Thyroid gland (tissue), 4 donors: ENCODE results near the gene EIF5A2. TPM values are rescaled to one million over a fixed set of nuclear protein-coding genes. Genes with fewer than 3 reads are reported as not detected.

Experiments used
- DNase-seq, 2 donors: peaks; one replicate each; pipeline ENCODE4 v3.0.0-alpha.2; 2019
- H3K27ac ChIP-seq, 3 donors: fragments of 200-600 bp; sonication (generic); 1 replicate in 2 of 3; 2 replicates in 1 of 3; pipeline ENCODE4 v1.5.1; 2016 to 2019; ENCODE audit warnings: mild to moderate bottlenecking in 1 of 3, moderate library complexity in 1 of 3
- H3K27me3 ChIP-seq: fragments of 200-600 bp; sonication (generic); one replicate; pipeline ENCODE4 v1.5.1; 2019
- H3K36me3 ChIP-seq, 2 donors: fragments of 200-600 bp; sonication (generic); one replicate each; pipeline ENCODE4 v1.5.1; 2016 to 2019
- H3K4me1 ChIP-seq, 2 donors: fragments of 200-600 bp; sonication (generic); one replicate each; pipeline ENCODE4 v1.5.1; 2017 to 2019
- H3K4me3 ChIP-seq, 3 donors: fragments of 200-600 bp; sonication (generic); replicated peaks in 1 of 3; 1 replicate in 2 of 3; 2 replicates in 1 of 3; pipeline ENCODE4 v1.5.1; 2016; ENCODE audit warnings: mild to moderate bottlenecking in 1 of 3
- H3K9me3 ChIP-seq: fragments of 200-600 bp; sonication (generic); one replicate; pipeline ENCODE4 v1.5.1; 2017
- POLR2A ChIP-seq, 2 donors: fragments of 450-650 bp; IDR thresholded peaks; one replicate each; pipeline ENCODE4 v1.6.1; 2017; ENCODE audit warnings: antibody characterized with exemption in 2 of 2, mild to moderate bottlenecking in 2 of 2, moderate library complexity in 1 of 2
- WGBS, 2 donors: methylation state at CpG; one replicate each; pipeline ENCODE4 v1.1.5; 2017; 5-methylcytosine and 5-hydroxymethylcytosine counted together
- intact Hi-C: fragments of 100-400 bp; cut with DNase I; formaldehyde crosslinking; loops from one replicate; pipeline ENCODE4 v1.15.1; 2023
- total RNA-seq, 4 donors: library from RNA; depleted of rRNA; stranded (reverse); fragments of >200 nt; gene quantifications; one replicate each; pipeline ENCODE4 v1.2.3, GENCODE V29; 2016
- TF ChIP-seq, protein P1 (sequence below), 6 experiments: fragments of 200-600 bp in 3 of 6; fragments of 450-650 bp in 3 of 6; sonication (generic) in 3 of 6; IDR thresholded peaks; one replicate each; pipeline ENCODE4 v1.5.1; 2016 to 2019; ENCODE audit warnings: antibody characterized with exemption in 6 of 6, mild to moderate bottlenecking in 2 of 6, inconsistent platforms in 1 of 6, moderate library complexity in 1 of 6

EIF5A2 gene
- total RNA-seq, 4 donors from 2014 or later = 2.0 to 4.3 (median 3.0) TPM

DNA sequence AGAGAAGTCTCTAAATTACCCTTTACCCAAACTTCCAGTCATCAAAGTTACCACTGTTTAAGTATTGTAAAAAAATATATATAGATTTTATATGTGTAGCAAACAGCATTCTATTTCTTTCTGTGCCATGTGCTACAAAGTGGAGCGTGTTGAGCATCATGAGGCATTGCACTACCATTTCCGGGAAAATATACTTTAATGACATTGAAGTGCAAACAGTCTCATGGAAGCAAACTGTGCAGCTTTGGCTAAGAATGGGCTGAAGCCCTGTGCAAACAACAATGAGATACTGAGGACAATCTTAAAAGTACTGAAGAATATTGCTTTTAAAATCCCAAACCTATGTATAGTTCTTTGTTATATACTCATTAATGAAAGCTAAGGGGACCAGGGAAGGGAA lies 31.9 kb downstream of the EIF5A2 start:
- Histone ChIP-seq H3K27me3 (no peaks in the 10 kb centered on the region), H3K4me3 (no peak overlapping the region), H3K36me3 (no peaks in the 10 kb centered on the region), H3K27ac (no peak overlapping the region), H3K9me3 (no peaks in the 10 kb centered on the region), H3K4me1 (no peaks in the 10 kb centered on the region)
- 88 to 95% methylated on average over 2 of the region's 2 CpGs for WGBS, 2 donors
- TF ChIP-seq POLR2A (IDR thresholded peaks at IDR 0.05) = no peak
- TF ChIP-seq, protein P1, sequence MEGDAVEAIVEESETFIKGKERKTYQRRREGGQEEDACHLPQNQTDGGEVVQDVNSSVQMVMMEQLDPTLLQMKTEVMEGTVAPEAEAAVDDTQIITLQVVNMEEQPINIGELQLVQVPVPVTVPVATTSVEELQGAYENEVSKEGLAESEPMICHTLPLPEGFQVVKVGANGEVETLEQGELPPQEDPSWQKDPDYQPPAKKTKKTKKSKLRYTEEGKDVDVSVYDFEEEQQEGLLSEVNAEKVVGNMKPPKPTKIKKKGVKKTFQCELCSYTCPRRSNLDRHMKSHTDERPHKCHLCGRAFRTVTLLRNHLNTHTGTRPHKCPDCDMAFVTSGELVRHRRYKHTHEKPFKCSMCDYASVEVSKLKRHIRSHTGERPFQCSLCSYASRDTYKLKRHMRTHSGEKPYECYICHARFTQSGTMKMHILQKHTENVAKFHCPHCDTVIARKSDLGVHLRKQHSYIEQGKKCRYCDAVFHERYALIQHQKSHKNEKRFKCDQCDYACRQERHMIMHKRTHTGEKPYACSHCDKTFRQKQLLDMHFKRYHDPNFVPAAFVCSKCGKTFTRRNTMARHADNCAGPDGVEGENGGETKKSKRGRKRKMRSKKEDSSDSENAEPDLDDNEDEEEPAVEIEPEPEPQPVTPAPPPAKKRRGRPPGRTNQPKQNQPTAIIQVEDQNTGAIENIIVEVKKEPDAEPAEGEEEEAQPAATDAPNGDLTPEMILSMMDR (IDR thresholded peaks at IDR 0.05) = no peak
- intact Hi-C loops = no loop called here
- no peak for DNase-seq

DNA sequence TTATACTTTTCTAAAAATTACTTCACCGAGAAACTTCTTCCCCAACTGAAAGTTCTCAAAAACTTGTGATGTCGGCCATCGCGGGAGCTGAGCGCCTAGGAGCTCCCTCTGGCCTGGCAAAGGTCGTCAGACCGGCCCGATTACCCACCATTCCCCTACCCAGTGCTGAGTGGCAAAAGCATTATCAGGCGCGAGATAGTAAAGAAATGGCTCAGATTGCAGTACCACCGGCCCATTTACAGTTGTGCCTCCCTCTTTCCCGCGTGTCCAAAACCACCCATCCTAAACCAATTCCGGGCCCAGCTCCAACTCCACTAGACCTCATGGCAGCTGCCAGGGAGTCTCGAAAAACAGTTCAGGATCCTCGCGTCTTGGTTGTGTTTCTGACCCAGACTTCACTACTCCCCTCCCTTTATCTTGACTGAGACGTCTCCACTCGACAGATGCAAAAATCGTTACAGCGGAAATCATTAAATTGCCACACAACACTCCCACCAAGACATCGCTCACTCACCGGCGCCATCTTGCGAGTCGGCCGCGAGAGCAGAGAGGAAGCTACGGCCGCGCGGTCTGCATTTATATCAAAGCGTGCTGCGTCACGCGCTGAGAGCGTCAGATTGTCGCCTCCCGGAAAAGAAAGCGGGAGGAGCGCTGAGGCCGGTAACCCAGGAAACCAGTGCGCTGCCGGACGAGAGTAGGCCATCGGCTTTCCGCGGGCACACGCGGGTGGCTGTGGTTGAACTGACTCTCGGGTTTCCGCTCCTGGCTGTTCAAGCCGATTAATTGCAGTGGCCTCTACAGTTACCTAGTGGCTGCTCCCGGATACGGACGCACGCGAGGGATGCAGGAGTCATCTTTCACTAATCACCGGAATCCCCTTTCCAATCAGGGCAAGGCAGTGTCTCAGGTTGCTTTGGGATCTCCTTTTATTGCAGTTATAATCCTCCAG lies 38.5 kb downstream of the EIF5A2 start, which contains the start of gene RPL22L1:
Gene RPL22L1, minus strand, starts transcription at position 551 of the 949 bp plus-strand sequence. Its CDS starts 28 bp downstream, at position 523.
- Histone ChIP-seq H3K27ac (peak within 1 kb of the TSS; percentile 32 to 84 (median 45)), H3K4me3 (peak within 1 kb of the TSS; percentile 17 to 84 (median 38)), H3K9me3 (no peaks in the 10 kb centered on the region), H3K27me3 (no peaks in the 10 kb centered on the region), H3K4me1 (peaks cover 10 to 14% of the 10 kb centered on the region in 2 donors), H3K36me3 (peaks cover 21 to 28% of the 10 kb centered on the region in 2 donors)
- TF ChIP-seq, protein P1 (IDR thresholded peaks at IDR 0.05) = peak in 2 of 6 experiments; percentile 3 to 6
- peak in 1 of 2 donors; percentile 90 for TF ChIP-seq POLR2A (IDR thresholded peaks at IDR 0.05)
- DNase-seq = peak; percentile 93 to 95
- 1% methylated on average over 45 to 49 of the region's 59 CpGs for WGBS, 2 donors
- intact Hi-C loops = no loop called here

DNA sequence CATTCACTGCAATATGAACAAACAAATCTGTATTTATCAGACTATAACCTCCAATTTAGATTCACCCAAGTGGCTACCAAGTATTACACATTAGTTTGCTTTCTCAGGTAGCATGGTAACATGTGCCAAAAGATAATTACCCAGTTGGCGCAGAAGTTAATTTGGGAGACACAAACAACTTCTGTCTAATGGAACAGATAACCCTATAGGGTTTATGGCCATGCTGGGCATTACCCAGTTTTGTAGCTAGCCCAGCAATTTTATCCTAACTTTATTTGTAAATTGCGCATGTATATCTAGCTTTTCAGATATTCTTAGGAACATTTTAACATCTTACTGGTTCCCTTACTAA lies 39.2 kb downstream of the EIF5A2 start:
- WGBS, 2 donors = 39 to 47% methylated on average over 2 of the region's 2 CpGs
- peak overlapping the region; percentile 32 to 84 (median 45) for H3K27ac ChIP-seq
- TF ChIP-seq, protein P1 (IDR thresholded peaks at IDR 0.05) = no peak
- H3K4me1 ChIP-seq = peaks cover 10 to 14% of the 10 kb centered on the region in 2 donors
- intact Hi-C loops = no loop called here
- peak overlapping the region in 2 of 3 donors; percentile 38 to 84 for H3K4me3 ChIP-seq
- no peak for DNase-seq
- no peaks in the 10 kb centered on the region for H3K27me3 ChIP-seq
- no peaks in the 10 kb centered on the region for H3K9me3 ChIP-seq
- peaks cover 21 to 28% of the 10 kb centered on the region in 2 donors for H3K36me3 ChIP-seq

DNA sequence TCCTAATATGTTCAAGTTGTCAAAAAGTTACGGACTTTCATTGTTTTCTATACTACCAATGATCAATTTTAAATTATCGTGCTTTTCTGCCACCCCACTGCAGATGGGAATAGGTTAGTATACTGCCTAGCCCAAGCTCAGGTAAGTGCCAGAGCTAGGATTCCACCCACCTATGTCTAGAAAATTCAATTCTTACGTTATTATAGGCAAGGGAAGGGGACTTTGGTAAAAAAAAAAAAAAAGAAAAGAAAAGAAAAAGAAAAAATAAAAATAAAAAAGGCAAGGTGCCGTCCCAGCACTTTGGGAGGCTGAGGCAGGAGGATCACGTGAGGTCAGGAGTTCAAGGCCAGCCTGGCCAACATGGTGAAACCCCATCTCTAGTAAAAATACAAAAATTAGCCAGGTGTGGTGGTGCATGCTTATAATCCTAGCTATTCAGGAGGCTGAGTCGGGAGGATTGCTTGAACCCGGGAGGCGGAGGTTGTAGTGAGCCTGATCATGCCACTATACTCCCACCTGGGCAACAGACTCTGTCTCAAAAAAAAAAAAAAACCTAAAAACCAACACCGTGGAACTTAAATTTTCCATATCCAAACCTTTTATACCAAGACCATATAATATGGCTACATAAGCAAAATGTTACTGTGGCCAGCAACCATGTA lies 39.7 kb downstream of the EIF5A2 start:
- Histone ChIP-seq H3K4me1 (peaks cover 10 to 14% of the 10 kb centered on the region in 2 donors), H3K27me3 (no peaks in the 10 kb centered on the region), H3K4me3 (peak overlapping the region in 1 of 3 donors; percentile 84), H3K36me3 (peaks cover 21 to 28% of the 10 kb centered on the region in 2 donors), H3K27ac (no peak overlapping the region), H3K9me3 (no peaks in the 10 kb centered on the region)
- WGBS, 2 donors = 81 to 87% methylated on average over 9 of the region's 9 CpGs
- TF ChIP-seq, protein P1 (IDR thresholded peaks at IDR 0.05) = no peak
- TF ChIP-seq POLR2A (IDR thresholded peaks at IDR 0.05) = no peak
- intact Hi-C loops = no loop called here
- no peak for DNase-seq
